IPS DF 4.7 (cell line): ENCODE measurements around the gene ITFG1.
"Not testable (repeated sequence)": the region's sequence is repeated elsewhere in the genome, so short reads cannot be mapped to it uniquely, and the experiment has no call there.

Experiments
- DNase-seq: peaks from one replicate; pipeline ENCODE4 v3.0.0-alpha.2; 2013; ENCODE audit warnings: low spot score; ENCODE audit errors: extremely low read depth

The ITFG1 gene

GRCh38 chr16:47330562-47330961 is 130.3 kb downstream of the ITFG1 start:
- not testable (repeated sequence) for DNase-seq

GRCh38 chr16:47324309-47324708 is 136.6 kb downstream of the ITFG1 start:
- DNase-seq, result not testable (repeated sequence)

- DNase-seq, result no peak
Observed at GRCh38 chr16:47323241-47323640, 137.6 kb downstream of the ITFG1 start.

GRCh38 chr16:47320546-47321310 is 140.1 kb downstream of the ITFG1 start:
- DNase-seq, result no peak

- no peak for DNase-seq
Observed at GRCh38 chr16:47317465-47318240, 143.2 kb downstream of the ITFG1 start.

GRCh38 chr16:47316442-47317015 is 144.3 kb downstream of the ITFG1 start:
- DNase-seq, result no peak

- DNase-seq, result peak; percentile 16
Observed at GRCh38 chr16:47311738-47312505, 148.9 kb downstream of the ITFG1 start.

- no peak for DNase-seq
Observed at GRCh38 chr16:47310792-47311211, 150.1 kb downstream of the ITFG1 start.

GRCh38 chr16:47309581-47310312 is 151.1 kb downstream of the ITFG1 start:
- no peak for DNase-seq

GRCh38 chr16:47308601-47309000 is 152.3 kb downstream of the ITFG1 start:
- no peak for DNase-seq

GRCh38 chr16:47304563-47304962 is 156.3 kb downstream of the ITFG1 start:
- DNase-seq, result no peak

GRCh38 chr16:47299587-47299986 is 161.3 kb downstream of the ITFG1 start:
- DNase-seq, result no peak

GRCh38 chr16:47284999-47285398 is 175.9 kb downstream of the ITFG1 start:
- no peak for DNase-seq

- DNase-seq, result no peak
Observed at GRCh38 chr16:47278306-47278970, 182.4 kb downstream of the ITFG1 start.

GRCh38 chr16:47276522-47276921 is 184.3 kb downstream of the ITFG1 start:
- DNase-seq, result no peak

- DNase-seq, result no peak
Observed at GRCh38 chr16:47262938-47263337, 197.9 kb downstream of the ITFG1 start.

GRCh38 chr16:47260503-47260902 is 200.4 kb downstream of the ITFG1 start:
- DNase-seq, result no peak

GRCh38 chr16:47258874-47259461 is 201.9 kb downstream of the ITFG1 start:
- no peak for DNase-seq

GRCh38 chr16:47254756-47255155 is 206.1 kb downstream of the ITFG1 start:
- DNase-seq, result no peak

- DNase-seq, result no peak
Observed at GRCh38 chr16:47250983-47251382, 209.9 kb downstream of the ITFG1 start.
